IPS-18a (cell line): Measurements from ENCODE around the gene ZFYVE28.

Experiments
- H3K27ac ChIP-seq: one replicate; pipeline ENCODE4 v1.5.1; 2013; ENCODE audit warnings: low read length
- H3K27me3 ChIP-seq: one replicate; pipeline ENCODE4 v1.6.1; 2013; ENCODE audit warnings: mild to moderate bottlenecking, low read length; ENCODE audit not compliant: control insufficient read depth, insufficient read depth
- H3K36me3 ChIP-seq: one replicate; pipeline ENCODE4 v1.6.1; 2013; ENCODE audit warnings: low read depth, low read length; ENCODE audit not compliant: control insufficient read depth
- H3K4me1 ChIP-seq: one replicate; pipeline ENCODE4 v1.6.1; 2013; ENCODE audit warnings: low read depth, low read length; ENCODE audit not compliant: control insufficient read depth
- H3K4me3 ChIP-seq: one replicate; pipeline ENCODE4 v1.5.1; 2013; ENCODE audit warnings: low read length
- H3K9ac ChIP-seq: one replicate; pipeline ENCODE4 v1.6.1; 2013; ENCODE audit warnings: mild to moderate bottlenecking, low read length, moderate library complexity
- H3K9me3 ChIP-seq: one replicate; pipeline ENCODE4 v1.6.1; 2013; ENCODE audit warnings: low read depth, low read length; ENCODE audit not compliant: control insufficient read depth

ZFYVE28 gene

GRCh38 chr4:2267841-2268240, 150.6 kb downstream of the ZFYVE28 start:
- Histone ChIP-seq H3K27me3 (no peaks in the 10 kb centered on the region), H3K4me1 (peaks cover 12% of the 10 kb centered on the region), H3K36me3 (no peaks in the 10 kb centered on the region), H3K4me3 (no peak overlapping the region), H3K9me3 (no peaks in the 10 kb centered on the region), H3K9ac (no peak overlapping the region), H3K27ac (no peak overlapping the region)

- no peak overlapping the region for H3K9ac ChIP-seq
- H3K4me3 ChIP-seq, result no peak overlapping the region
- no peaks in the 10 kb centered on the region for H3K9me3 ChIP-seq
- no peak overlapping the region for H3K27ac ChIP-seq
- no peaks in the 10 kb centered on the region for H3K36me3 ChIP-seq
- no peaks in the 10 kb centered on the region for H3K27me3 ChIP-seq
- peaks cover 12% of the 10 kb centered on the region for H3K4me1 ChIP-seq
Measured at GRCh38 chr4:2267320-2267811, 151.1 kb downstream of the ZFYVE28 start.

GRCh38 chr4:2266821-2267220, 151.6 kb downstream of the ZFYVE28 start:
- no peaks in the 10 kb centered on the region for H3K36me3 ChIP-seq
- no peaks in the 10 kb centered on the region for H3K27me3 ChIP-seq
- H3K9ac ChIP-seq, result no peak overlapping the region
- peaks cover 12% of the 10 kb centered on the region for H3K4me1 ChIP-seq
- H3K9me3 ChIP-seq, result no peaks in the 10 kb centered on the region
- no peak overlapping the region for H3K4me3 ChIP-seq
- H3K27ac ChIP-seq, result no peak overlapping the region

GRCh38 chr4:2266181-2266580, 152.3 kb downstream of the ZFYVE28 start:
- H3K4me3 ChIP-seq, result no peak overlapping the region
- H3K36me3 ChIP-seq, result no peaks in the 10 kb centered on the region
- no peak overlapping the region for H3K9ac ChIP-seq

GRCh38 chr4:2265113-2266110, 153.0 kb downstream of the ZFYVE28 start:
- H3K27ac ChIP-seq, result no peak overlapping the region

More at GRCh38 chr4:2266181-2266580, 152.3 kb downstream of the ZFYVE28 start:
- peaks cover 12% of the 10 kb centered on the region for H3K4me1 ChIP-seq
- no peaks in the 10 kb centered on the region for H3K9me3 ChIP-seq
- H3K27ac ChIP-seq, result no peak overlapping the region
- H3K27me3 ChIP-seq, result no peaks in the 10 kb centered on the region

GRCh38 chr4:2264481-2265041, 153.9 kb downstream of the ZFYVE28 start:
- Histone ChIP-seq H3K36me3 (no peaks in the 10 kb centered on the region), H3K4me3 (no peak overlapping the region), H3K9ac (no peak overlapping the region), H3K4me1 (peaks cover 12% of the 10 kb centered on the region), H3K27ac (no peak overlapping the region), H3K27me3 (no peaks in the 10 kb centered on the region), H3K9me3 (no peaks in the 10 kb centered on the region)

More at GRCh38 chr4:2265113-2266110, 153.0 kb downstream of the ZFYVE28 start:
- peaks cover 12% of the 10 kb centered on the region for H3K4me1 ChIP-seq
- H3K36me3 ChIP-seq, result no peaks in the 10 kb centered on the region
- no peaks in the 10 kb centered on the region for H3K27me3 ChIP-seq
- no peak overlapping the region for H3K9ac ChIP-seq
- H3K9me3 ChIP-seq, result no peaks in the 10 kb centered on the region
- no peak overlapping the region for H3K4me3 ChIP-seq

GRCh38 chr4:2263926-2264321, 154.5 kb downstream of the ZFYVE28 start:
- Histone ChIP-seq H3K27me3 (no peaks in the 10 kb centered on the region), H3K4me3 (no peak overlapping the region), H3K36me3 (no peaks in the 10 kb centered on the region), H3K4me1 (peaks cover 7% of the 10 kb centered on the region), H3K9me3 (no peaks in the 10 kb centered on the region), H3K9ac (no peak overlapping the region), H3K27ac (no peak overlapping the region)

- Histone ChIP-seq H3K4me3 (peak overlapping the region; percentile 52), H3K4me1 (peaks cover 7% of the 10 kb centered on the region), H3K9me3 (no peaks in the 10 kb centered on the region), H3K27ac (no peak overlapping the region), H3K36me3 (no peaks in the 10 kb centered on the region), H3K9ac (no peak overlapping the region), H3K27me3 (no peaks in the 10 kb centered on the region)
Measured at GRCh38 chr4:2262944-2263250, 155.5 kb downstream of the ZFYVE28 start.

- H3K9me3 ChIP-seq, result no peaks in the 10 kb centered on the region
- H3K27me3 ChIP-seq, result no peaks in the 10 kb centered on the region
- no peak overlapping the region for H3K27ac ChIP-seq
- peak overlapping the region; percentile 52 for H3K4me3 ChIP-seq
- H3K4me1 ChIP-seq, result peaks cover 7% of the 10 kb centered on the region
- H3K9ac ChIP-seq, result no peak overlapping the region
- no peaks in the 10 kb centered on the region for H3K36me3 ChIP-seq
Measured at GRCh38 chr4:2262145-2262943, 156.1 kb downstream of the ZFYVE28 start.

GRCh38 chr4:2261853-2262144, 156.6 kb downstream of the ZFYVE28 start, which contains the start of gene MXD4:
TSS of gene MXD4 (minus strand) at chr4:2262109. CDS start at chr4:2261980, 129 bp downstream.
- no peaks in the 10 kb centered on the region for H3K9me3 ChIP-seq
- no peaks in the 10 kb centered on the region for H3K27me3 ChIP-seq
- no peaks in the 10 kb centered on the region for H3K36me3 ChIP-seq
- H3K4me3 ChIP-seq, result peak within 1 kb of the TSS; percentile 65
- H3K9ac ChIP-seq, result peak within 1 kb of the TSS; percentile 17
- peaks cover 7% of the 10 kb centered on the region for H3K4me1 ChIP-seq
- no peak within 1 kb of the TSS for H3K27ac ChIP-seq

GRCh38 chr4:2261110-2261852, 157.2 kb downstream of the ZFYVE28 start:
- no peaks in the 10 kb centered on the region for H3K27me3 ChIP-seq
- no peaks in the 10 kb centered on the region for H3K9me3 ChIP-seq
- H3K27ac ChIP-seq, result no peak overlapping the region
- peaks cover 7% of the 10 kb centered on the region for H3K4me1 ChIP-seq
- H3K4me3 ChIP-seq, result peak overlapping the region; percentile 65
- H3K36me3 ChIP-seq, result no peaks in the 10 kb centered on the region
- H3K9ac ChIP-seq, result peak overlapping the region; percentile 17
